ENCODE data around the gene LDLRAP1. TPM values are rescaled to one million over a fixed set of nuclear protein-coding genes. Genes with fewer than 3 reads are reported as not detected.

Gene LDLRAP1
- total RNA-seq, 6 experiments from 2014 or later, result 10.4 to 14.1 (median 12.7) TPM

DNA sequence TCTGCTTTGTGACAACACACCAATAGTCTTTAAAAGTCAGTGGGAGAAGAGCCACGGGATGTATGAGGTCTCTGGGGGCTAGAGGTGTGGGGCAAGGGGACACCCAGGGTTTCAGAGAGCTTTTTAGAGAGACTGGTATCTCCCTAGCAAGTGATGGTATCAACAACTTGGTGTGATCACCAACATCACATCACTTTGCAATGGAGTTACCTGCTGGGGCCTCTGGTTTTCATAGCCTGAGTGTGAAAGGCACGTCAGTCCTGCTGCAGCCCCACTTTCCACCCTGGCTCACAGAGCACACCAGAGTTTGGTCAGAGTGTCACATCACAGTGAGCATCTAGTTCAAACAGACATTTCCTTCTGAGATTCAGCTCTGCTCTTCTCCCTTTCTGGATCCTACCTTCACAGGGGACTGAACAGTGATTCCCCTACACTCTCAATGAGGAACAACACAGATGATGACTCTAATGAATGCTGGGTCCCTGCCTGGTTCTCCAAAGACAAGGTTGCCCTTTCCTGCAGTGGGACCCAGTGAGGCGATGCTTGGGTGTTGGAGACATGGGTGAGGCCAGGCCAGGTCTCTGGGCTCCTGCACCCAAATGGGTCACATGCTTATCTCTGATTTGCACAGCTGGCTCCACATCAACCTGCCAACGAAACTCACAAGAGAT lies 71.2 kb downstream of the LDLRAP1 start:
- no peaks in the 10 kb centered on the region for H3K36me3 Mint-ChIP-seq (ENCODE audit: low read depth)
- no peak for DNase-seq
- no peaks in the 10 kb centered on the region for H3K9me3 Mint-ChIP-seq
- H3K27me3 Mint-ChIP-seq (ENCODE audit: insufficient read depth), result peaks cover 58% of the 10 kb centered on the region
- TF ChIP-seq, protein P1, sequence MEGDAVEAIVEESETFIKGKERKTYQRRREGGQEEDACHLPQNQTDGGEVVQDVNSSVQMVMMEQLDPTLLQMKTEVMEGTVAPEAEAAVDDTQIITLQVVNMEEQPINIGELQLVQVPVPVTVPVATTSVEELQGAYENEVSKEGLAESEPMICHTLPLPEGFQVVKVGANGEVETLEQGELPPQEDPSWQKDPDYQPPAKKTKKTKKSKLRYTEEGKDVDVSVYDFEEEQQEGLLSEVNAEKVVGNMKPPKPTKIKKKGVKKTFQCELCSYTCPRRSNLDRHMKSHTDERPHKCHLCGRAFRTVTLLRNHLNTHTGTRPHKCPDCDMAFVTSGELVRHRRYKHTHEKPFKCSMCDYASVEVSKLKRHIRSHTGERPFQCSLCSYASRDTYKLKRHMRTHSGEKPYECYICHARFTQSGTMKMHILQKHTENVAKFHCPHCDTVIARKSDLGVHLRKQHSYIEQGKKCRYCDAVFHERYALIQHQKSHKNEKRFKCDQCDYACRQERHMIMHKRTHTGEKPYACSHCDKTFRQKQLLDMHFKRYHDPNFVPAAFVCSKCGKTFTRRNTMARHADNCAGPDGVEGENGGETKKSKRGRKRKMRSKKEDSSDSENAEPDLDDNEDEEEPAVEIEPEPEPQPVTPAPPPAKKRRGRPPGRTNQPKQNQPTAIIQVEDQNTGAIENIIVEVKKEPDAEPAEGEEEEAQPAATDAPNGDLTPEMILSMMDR (IDR thresholded peaks at IDR 0.05), result no peak
- H3K4me1 Mint-ChIP-seq (ENCODE audit: low read depth), result peaks cover 8% of the 10 kb centered on the region; the same call in 1 of the 2 replicates
- no peak overlapping the region for H3K4me3 Mint-ChIP-seq
- H3K27ac Mint-ChIP-seq, result no peak overlapping the region

DNA sequence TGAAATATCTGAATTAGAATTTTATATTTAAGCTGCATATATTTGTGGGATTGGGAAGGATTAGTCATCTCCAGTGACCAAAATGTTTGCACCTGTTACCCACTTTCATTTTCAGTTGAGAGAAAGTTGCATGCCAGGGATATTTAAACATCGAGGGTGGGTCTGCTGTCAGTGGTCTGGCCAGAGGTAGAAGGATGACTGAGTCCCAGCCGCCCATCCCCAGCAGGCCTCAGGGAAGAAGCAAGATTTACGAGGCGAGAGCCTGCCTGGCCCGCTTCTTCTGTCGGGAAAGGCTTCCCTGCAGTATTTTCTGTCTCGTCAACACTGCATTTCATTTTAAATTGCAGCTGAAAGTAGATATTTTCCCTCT lies 71.8 kb downstream of the LDLRAP1 start:
- peaks cover 59% of the 10 kb centered on the region for H3K27me3 Mint-ChIP-seq (ENCODE audit: insufficient read depth)
- no peak overlapping the region for H3K27ac Mint-ChIP-seq
- peak overlapping the region; percentile 9; the same call in 1 of the 2 replicates for H3K4me3 Mint-ChIP-seq
- no peak for DNase-seq
- peaks cover 8% of the 10 kb centered on the region; the same call in 1 of the 2 replicates for H3K4me1 Mint-ChIP-seq (ENCODE audit: low read depth)
- H3K9me3 Mint-ChIP-seq, result no peaks in the 10 kb centered on the region
- TF ChIP-seq, protein P1 (IDR thresholded peaks at IDR 0.05), result no peak
- no peaks in the 10 kb centered on the region for H3K36me3 Mint-ChIP-seq (ENCODE audit: low read depth)

DNA sequence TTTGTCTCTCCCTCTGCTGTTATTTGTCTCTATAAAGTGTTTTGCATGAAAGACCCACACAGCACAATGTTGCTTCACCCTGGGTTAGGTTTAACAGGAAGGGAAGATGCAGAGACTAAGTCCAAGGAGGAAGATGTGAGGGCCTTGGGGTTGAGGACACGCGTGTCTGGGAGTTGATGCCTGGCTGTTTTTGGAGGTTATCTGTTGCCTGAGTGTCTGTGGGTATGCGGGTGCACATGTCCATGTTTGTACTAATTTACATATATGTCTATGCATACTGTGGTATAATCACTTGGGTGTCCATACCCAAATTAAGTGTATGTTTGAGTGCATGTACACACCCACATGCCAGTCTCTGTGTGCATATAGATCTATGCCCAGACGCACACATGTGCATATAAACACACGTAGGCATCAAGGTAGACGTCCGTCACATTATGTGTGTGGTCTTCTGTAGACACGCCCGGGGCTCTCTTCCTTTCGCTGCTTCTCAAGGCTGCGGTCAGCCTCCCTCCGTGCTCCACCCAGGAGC lies 72.2 kb downstream of the LDLRAP1 start:
- peaks cover 12% of the 10 kb centered on the region; the same call in 1 of the 2 replicates for H3K4me1 Mint-ChIP-seq (ENCODE audit: low read depth)
- H3K9me3 Mint-ChIP-seq, result no peaks in the 10 kb centered on the region
- DNase-seq, result no peak
- no peaks in the 10 kb centered on the region for H3K36me3 Mint-ChIP-seq (ENCODE audit: low read depth)
- TF ChIP-seq, protein P1 (IDR thresholded peaks at IDR 0.05), result no peak
- H3K27me3 Mint-ChIP-seq (ENCODE audit: insufficient read depth), result peaks cover 60% of the 10 kb centered on the region
- no peak overlapping the region for H3K27ac Mint-ChIP-seq
- H3K4me3 Mint-ChIP-seq, result peak overlapping the region; percentile 9; the same call in 1 of the 2 replicates

DNA sequence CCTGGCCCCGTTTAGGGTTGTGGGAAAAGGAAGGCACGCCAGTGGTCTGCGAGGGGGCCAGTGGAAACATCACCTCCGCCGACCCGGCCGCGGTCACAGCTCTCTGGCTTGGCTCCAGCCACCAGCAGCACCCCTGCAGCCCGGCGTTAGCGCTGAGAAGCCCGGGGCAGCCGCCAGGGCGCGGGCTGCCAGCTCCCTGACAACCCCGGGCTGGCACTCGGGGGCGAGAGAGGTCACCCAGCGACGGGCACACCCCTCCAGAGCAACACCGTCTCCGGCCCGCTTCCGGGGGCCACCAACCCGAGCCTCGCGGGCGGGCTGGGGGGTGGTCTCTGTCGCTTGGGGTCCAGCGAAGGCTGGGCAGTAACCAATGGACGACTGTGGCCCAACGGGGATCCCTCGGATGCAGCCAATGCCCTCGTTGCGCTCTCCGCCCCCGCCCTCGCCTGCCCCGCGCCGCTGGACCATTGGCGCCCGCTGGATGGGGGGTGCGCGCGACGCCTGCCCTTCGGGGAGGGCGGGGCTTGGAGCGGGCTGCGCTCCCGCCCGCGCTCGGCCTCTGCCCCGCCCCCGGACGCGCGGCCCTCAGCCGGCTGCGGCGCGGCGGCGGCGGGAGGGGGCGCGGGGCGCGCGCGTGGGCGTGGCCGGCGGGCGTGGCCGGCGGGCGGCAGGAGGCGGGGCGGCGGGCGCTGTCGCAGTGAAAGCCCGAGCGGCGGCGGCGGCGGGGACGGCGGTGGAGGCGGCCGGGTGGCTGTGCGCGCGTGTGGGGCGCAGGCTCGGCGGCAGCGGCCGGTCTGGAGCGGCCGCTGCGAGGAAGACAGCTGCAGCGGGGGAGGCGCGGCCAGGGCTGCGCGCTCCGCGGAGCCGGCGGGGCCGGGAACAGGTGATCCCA lies 72.9 kb downstream of the LDLRAP1 start, which contains the start of gene MAN1C1:
MAN1C1 (plus strand) TSS at position 697 of the 892 bp plus-strand sequence. CDS start 1,007 bp downstream, outside the sequence.
- peak; percentile 44 for DNase-seq
- H3K27me3 Mint-ChIP-seq (ENCODE audit: insufficient read depth), result peaks cover 64% of the 10 kb centered on the region
- no peaks in the 10 kb centered on the region for H3K36me3 Mint-ChIP-seq (ENCODE audit: low read depth)
- TF ChIP-seq, protein P1 (IDR thresholded peaks at IDR 0.05), result peak; percentile 61
- H3K27ac Mint-ChIP-seq, result no peak within 1 kb of the TSS
- H3K9me3 Mint-ChIP-seq, result no peaks in the 10 kb centered on the region
- peaks cover 12% of the 10 kb centered on the region; the same call in 1 of the 2 replicates for H3K4me1 Mint-ChIP-seq (ENCODE audit: low read depth)
- H3K4me3 Mint-ChIP-seq, result peak within 1 kb of the TSS; percentile 9; the same call in 1 of the 2 replicates

GRCh38 chr1:25616987-25617624 lies 73.7 kb downstream of the LDLRAP1 start:
- peaks cover 12% of the 10 kb centered on the region; the same call in 1 of the 2 replicates for H3K4me1 Mint-ChIP-seq (ENCODE audit: low read depth)

More at GRCh38 chr1:25616987-25617624, 73.7 kb downstream of the LDLRAP1 start:
- Mint-ChIP-seq H3K4me3 (no peak overlapping the region), H3K36me3 (ENCODE audit: low read depth) (no peaks in the 10 kb centered on the region), H3K9me3 (no peaks in the 10 kb centered on the region), H3K27me3 (ENCODE audit: insufficient read depth) (peaks cover 64% of the 10 kb centered on the region), H3K27ac (no peak overlapping the region)
- DNase-seq, result no peak
- TF ChIP-seq, protein P1 (IDR thresholded peaks at IDR 0.05), result no peak

Measured in HFFc6 (cell line).